Measurements from ENCODE around the gene DDC.
A peak's percentile ranks its signal among the peaks of the same experiment; 100 is the strongest.

Gene DDC

GRCh38 chr7:50492770-50493519 lies 72.3 kb downstream of the DDC start:
- no peak for FAIRE-seq
- no peak for DNase-seq (ENCODE audit: insufficient read length, low spot score)

GRCh38 chr7:50491943-50492342 lies 73.3 kb downstream of the DDC start:
- no peak for DNase-seq (ENCODE audit: insufficient read length, low spot score)
- FAIRE-seq, result no peak

- DNase-seq (ENCODE audit: insufficient read length, low spot score) (no peak), FAIRE-seq (no peak)
These were observed 74.0 kb downstream of the DDC start for GRCh38 chr7:50491209-50491608.

- FAIRE-seq (no peak), DNase-seq (ENCODE audit: insufficient read length, low spot score) (no peak)
These were observed 76.8 kb downstream of the DDC start for GRCh38 chr7:50488379-50488778.

GRCh38 chr7:50486512-50486911 lies 78.7 kb downstream of the DDC start:
- FAIRE-seq, result no peak

GRCh38 chr7:50481867-50482266 lies 83.3 kb downstream of the DDC start:
- DNase-seq (ENCODE audit: insufficient read length, low spot score), result no peak
- FAIRE-seq, result no peak

More at GRCh38 chr7:50486512-50486911, 78.7 kb downstream of the DDC start:
- no peak for DNase-seq (ENCODE audit: insufficient read length, low spot score)

- no peak for FAIRE-seq
- no peak for DNase-seq (ENCODE audit: insufficient read length, low spot score)
These were observed 84.4 kb downstream of the DDC start for GRCh38 chr7:50480797-50481196.

GRCh38 chr7:50479743-50480517 lies 85.3 kb downstream of the DDC start:
- no peak for DNase-seq (ENCODE audit: insufficient read length, low spot score)
- FAIRE-seq, result no peak

GRCh38 chr7:50477640-50478039 lies 87.6 kb downstream of the DDC start:
- FAIRE-seq (no peak), DNase-seq (ENCODE audit: insufficient read length, low spot score) (no peak)

GRCh38 chr7:50476953-50477625 lies 88.1 kb downstream of the DDC start:
- no peak for DNase-seq (ENCODE audit: insufficient read length, low spot score)
- FAIRE-seq, result no peak

- no peak for DNase-seq (ENCODE audit: insufficient read length, low spot score)
These were observed 89.9 kb downstream of the DDC start for GRCh38 chr7:50475340-50475739.

GRCh38 chr7:50474382-50475160 lies 90.6 kb downstream of the DDC start:
- DNase-seq (ENCODE audit: insufficient read length, low spot score), result no peak
- FAIRE-seq, result no peak

More at GRCh38 chr7:50475340-50475739, 89.9 kb downstream of the DDC start:
- no peak for FAIRE-seq

- DNase-seq (ENCODE audit: insufficient read length, low spot score) (no peak), FAIRE-seq (no peak)
These were observed 91.7 kb downstream of the DDC start for GRCh38 chr7:50473531-50473930.

- FAIRE-seq (no peak), DNase-seq (ENCODE audit: insufficient read length, low spot score) (no peak)
These were observed 92.8 kb downstream of the DDC start for GRCh38 chr7:50472427-50472826.

- FAIRE-seq (no peak), DNase-seq (ENCODE audit: insufficient read length, low spot score) (no peak)
These were observed 93.2 kb downstream of the DDC start for GRCh38 chr7:50471970-50472369.

- DNase-seq (ENCODE audit: insufficient read length, low spot score) (no peak), FAIRE-seq (no peak)
These were observed 94.7 kb downstream of the DDC start for GRCh38 chr7:50470250-50471163.

GRCh38 chr7:50469181-50469580 lies 96.0 kb downstream of the DDC start:
- DNase-seq (ENCODE audit: insufficient read length, low spot score) (no peak), FAIRE-seq (no peak)

GRCh38 chr7:50467817-50468610 lies 97.2 kb downstream of the DDC start:
- DNase-seq (ENCODE audit: insufficient read length, low spot score) (peak; percentile 69), FAIRE-seq (peak; percentile 93)

All from GM19239 (cell line).